Effector memory CD4-positive, alpha-beta T cell (primary cell): Measurements from ENCODE around the gene CFAP90.

Experiments used
- DNase-seq, 3 donors: peaks; one replicate each; pipeline ENCODE4 v3.0.0-alpha.2; 2020
- H3K27ac ChIP-seq: 2 replicates; pipeline ENCODE4 v1.7.0; 2013; ENCODE audit warnings: mild to moderate bottlenecking, low read length, moderate library complexity; ENCODE audit not compliant: insufficient read depth, poor library complexity, severe bottlenecking
- H3K27me3 ChIP-seq: replicated peaks from 2 replicates; pipeline ENCODE4 v1.7.0; 2013; ENCODE audit warnings: mild to moderate bottlenecking, low read length; ENCODE audit not compliant: insufficient read depth, control insufficient read depth, poor library complexity, severe bottlenecking
- H3K36me3 ChIP-seq: 2 replicates; pipeline ENCODE4 v1.7.0; 2013; ENCODE audit warnings: mild to moderate bottlenecking, low read length, moderate library complexity; ENCODE audit not compliant: control insufficient read depth, insufficient read depth
- H3K4me1 ChIP-seq: 2 replicates; pipeline ENCODE4 v1.7.0; 2013; ENCODE audit warnings: low read length, mild to moderate bottlenecking; ENCODE audit not compliant: control insufficient read depth, insufficient read depth, poor library complexity, severe bottlenecking
- H3K4me3 ChIP-seq: 2 replicates; pipeline ENCODE4 v1.7.0; 2013; ENCODE audit warnings: low read length, low read depth, mild to moderate bottlenecking; ENCODE audit not compliant: insufficient read depth, poor library complexity, severe bottlenecking
- H3K9me3 ChIP-seq: 2 replicates; pipeline ENCODE4 v1.7.0; 2013; ENCODE audit warnings: mild to moderate bottlenecking, low read length, moderate library complexity; ENCODE audit not compliant: control insufficient read depth

The CFAP90 gene

GRCh38 chr5:7811715-7812114 is 39.2 kb downstream of the CFAP90 start:
- Histone ChIP-seq H3K4me1 (no peaks in the 10 kb centered on the region), H3K27me3 (no peaks in the 10 kb centered on the region), H3K27ac (no peak overlapping the region), H3K36me3 (no peaks in the 10 kb centered on the region), H3K9me3 (no peaks in the 10 kb centered on the region), H3K4me3 (no peak overlapping the region)
- DNase-seq = no peak

GRCh38 chr5:7808998-7809397 is 41.9 kb downstream of the CFAP90 start:
- H3K36me3 ChIP-seq = no peaks in the 10 kb centered on the region
- no peak overlapping the region for H3K27ac ChIP-seq
- DNase-seq = no peak
- no peaks in the 10 kb centered on the region for H3K27me3 ChIP-seq
- no peaks in the 10 kb centered on the region for H3K4me1 ChIP-seq
- no peak overlapping the region for H3K4me3 ChIP-seq
- no peaks in the 10 kb centered on the region for H3K9me3 ChIP-seq

GRCh38 chr5:7805379-7805778 is 45.6 kb downstream of the CFAP90 start:
- Histone ChIP-seq H3K4me1 (no peaks in the 10 kb centered on the region), H3K27ac (no peak overlapping the region), H3K9me3 (no peaks in the 10 kb centered on the region), H3K36me3 (no peaks in the 10 kb centered on the region), H3K27me3 (no peaks in the 10 kb centered on the region), H3K4me3 (no peak overlapping the region)
- no peak for DNase-seq

DNA sequence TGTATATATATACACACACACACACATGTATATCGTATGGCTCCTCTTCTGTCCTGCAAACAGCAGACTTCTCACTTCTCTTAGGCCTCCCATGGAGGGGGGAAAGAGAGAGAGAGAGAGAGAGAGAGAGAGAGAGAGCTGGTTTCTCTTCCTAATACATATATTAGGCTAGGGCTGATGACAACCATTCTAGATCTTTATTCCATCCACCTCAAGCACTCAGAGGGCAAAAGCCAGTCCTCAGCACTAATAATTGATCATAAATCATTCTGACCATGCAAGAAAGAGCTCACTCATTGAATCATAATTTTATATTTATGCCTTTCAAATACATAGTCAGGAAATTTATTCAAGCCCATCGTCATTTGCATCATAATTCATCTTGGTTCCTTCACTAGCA is 47.0 kb downstream of the CFAP90 start:
- Histone ChIP-seq H3K9me3 (no peaks in the 10 kb centered on the region), H3K27ac (no peak overlapping the region), H3K4me3 (no peak overlapping the region), H3K4me1 (no peaks in the 10 kb centered on the region), H3K27me3 (no peaks in the 10 kb centered on the region), H3K36me3 (no peaks in the 10 kb centered on the region)
- no peak for DNase-seq

DNA sequence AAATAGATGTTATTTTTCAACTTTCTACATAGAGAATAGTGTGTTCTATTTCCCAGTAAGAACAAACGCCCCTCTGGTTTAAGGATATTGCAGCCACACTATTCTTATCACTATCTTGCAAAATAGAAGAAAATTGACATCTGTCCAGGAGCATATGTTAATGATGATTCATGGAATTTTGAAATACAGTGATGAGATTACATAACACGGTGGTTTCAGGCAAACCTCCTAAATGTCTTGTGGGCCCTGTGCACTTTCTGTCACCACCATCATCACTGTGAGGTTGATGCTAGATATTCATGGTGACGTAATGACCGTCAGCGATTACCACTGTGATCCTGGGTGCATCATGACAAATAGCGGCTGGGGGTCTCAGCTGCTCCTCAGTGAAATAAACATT is 48.1 kb downstream of the CFAP90 start:
- Histone ChIP-seq H3K9me3 (no peaks in the 10 kb centered on the region), H3K4me3 (no peak overlapping the region), H3K4me1 (no peaks in the 10 kb centered on the region), H3K36me3 (no peaks in the 10 kb centered on the region), H3K27ac (no peak overlapping the region), H3K27me3 (no peaks in the 10 kb centered on the region)
- no peak for DNase-seq

DNA sequence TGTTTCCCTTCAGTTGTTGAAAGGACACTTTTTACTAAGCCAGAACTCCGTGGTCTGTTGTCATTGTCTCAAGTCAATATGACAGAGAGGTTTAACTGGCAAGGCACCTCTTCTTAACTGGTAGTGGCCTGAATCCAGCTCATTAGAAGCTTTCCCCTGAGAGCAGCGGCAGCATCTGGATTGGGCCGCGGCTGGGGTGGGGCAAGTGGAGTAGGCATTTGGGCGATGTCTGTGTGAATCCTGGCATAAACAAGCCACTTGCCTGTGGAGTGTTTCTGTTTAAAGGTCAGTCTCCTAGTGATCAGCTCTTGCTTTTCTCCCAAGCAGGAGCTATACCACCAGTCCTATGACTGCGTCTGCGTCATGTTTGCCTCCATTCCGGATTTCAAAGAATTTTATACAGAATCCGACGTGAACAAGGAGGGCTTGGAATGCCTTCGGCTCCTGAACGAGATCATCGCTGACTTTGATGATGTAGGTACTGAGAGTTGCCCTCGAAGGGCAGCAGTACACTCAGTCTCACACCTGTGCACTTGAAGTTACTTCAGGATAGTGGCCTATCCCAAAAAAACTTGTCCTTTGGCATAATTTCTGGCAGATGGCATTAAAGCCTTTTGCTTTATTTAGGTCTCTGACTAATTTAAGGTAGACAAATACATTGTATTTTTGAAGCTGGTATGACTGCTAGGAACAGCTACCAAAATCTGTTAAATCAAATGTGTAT is 48.9 kb downstream of the CFAP90 start:
- DNase-seq = no peak
- no peaks in the 10 kb centered on the region for H3K36me3 ChIP-seq
- H3K27me3 ChIP-seq = no peaks in the 10 kb centered on the region
- no peak overlapping the region for H3K27ac ChIP-seq
- H3K4me1 ChIP-seq = no peaks in the 10 kb centered on the region
- H3K4me3 ChIP-seq = no peak overlapping the region
- H3K9me3 ChIP-seq = no peaks in the 10 kb centered on the region

GRCh38 chr5:7795306-7795705 is 55.6 kb downstream of the CFAP90 start:
- no peaks in the 10 kb centered on the region for H3K36me3 ChIP-seq
- no peaks in the 10 kb centered on the region for H3K9me3 ChIP-seq
- no peak overlapping the region for H3K27ac ChIP-seq
- no peaks in the 10 kb centered on the region for H3K4me1 ChIP-seq
- H3K27me3 ChIP-seq = no peaks in the 10 kb centered on the region
- no peak for DNase-seq
- no peak overlapping the region for H3K4me3 ChIP-seq

- no peak overlapping the region for H3K4me3 ChIP-seq
- H3K27me3 ChIP-seq = no peaks in the 10 kb centered on the region
- no peak overlapping the region for H3K27ac ChIP-seq
- no peaks in the 10 kb centered on the region for H3K4me1 ChIP-seq
- DNase-seq = no peak
- H3K36me3 ChIP-seq = no peaks in the 10 kb centered on the region
- H3K9me3 ChIP-seq = no peaks in the 10 kb centered on the region
Observed at GRCh38 chr5:7794823-7795222, 56.1 kb downstream of the CFAP90 start.

DNA sequence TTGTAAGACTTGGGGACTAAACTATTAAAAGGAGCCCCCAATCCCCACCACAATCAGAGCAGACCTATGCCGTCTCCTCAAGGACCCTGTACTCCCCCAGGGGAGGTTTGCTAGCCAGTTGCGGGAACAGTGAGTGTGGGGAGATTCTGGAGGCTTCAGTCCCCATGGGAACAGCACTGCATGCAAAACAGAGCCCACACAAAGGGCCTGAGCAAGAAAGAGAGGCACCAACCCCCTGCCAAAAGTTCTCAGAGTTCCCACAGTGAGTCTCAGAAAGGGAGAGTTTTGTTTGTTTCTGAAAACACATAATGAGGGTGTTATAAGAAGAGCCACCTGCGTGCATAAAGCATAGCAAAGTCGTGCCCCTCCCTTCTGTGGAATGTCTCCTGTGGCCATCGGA is 56.6 kb downstream of the CFAP90 start:
- Histone ChIP-seq H3K4me3 (no peak overlapping the region), H3K36me3 (no peaks in the 10 kb centered on the region), H3K27ac (no peak overlapping the region), H3K9me3 (no peaks in the 10 kb centered on the region), H3K4me1 (no peaks in the 10 kb centered on the region), H3K27me3 (no peaks in the 10 kb centered on the region)
- DNase-seq = no peak

GRCh38 chr5:7793895-7794294 is 57.0 kb downstream of the CFAP90 start:
- no peaks in the 10 kb centered on the region for H3K4me1 ChIP-seq
- H3K36me3 ChIP-seq = no peaks in the 10 kb centered on the region
- DNase-seq = no peak
- no peaks in the 10 kb centered on the region for H3K9me3 ChIP-seq
- no peaks in the 10 kb centered on the region for H3K27me3 ChIP-seq
- H3K27ac ChIP-seq = no peak overlapping the region
- no peak overlapping the region for H3K4me3 ChIP-seq
